CMK (cell line): Measurements from ENCODE around the gene IL10RB.

Experiments used
- DNase-seq: peaks from one replicate; pipeline ENCODE4 v3.0.0-alpha.2; 2010; ENCODE audit warnings: low read depth

Gene IL10RB

GRCh38 chr21:33332143-33332542, 66.0 kb downstream of the IL10RB start:
- DNase-seq, result no peak

- no peak for DNase-seq
Measured at GRCh38 chr21:33334191-33334590, 68.0 kb downstream of the IL10RB start.

- DNase-seq, result no peak
Measured at GRCh38 chr21:33334824-33335223, 68.7 kb downstream of the IL10RB start.

- no peak for DNase-seq
Measured at GRCh38 chr21:33339135-33339534, 73.0 kb downstream of the IL10RB start.

- DNase-seq, result no peak
Measured at GRCh38 chr21:33339918-33340317, 73.8 kb downstream of the IL10RB start.

GRCh38 chr21:33345751-33346238, 79.6 kb downstream of the IL10RB start:
- no peak for DNase-seq
